IPS-NIHi7 (cell line): Measurements from ENCODE around the gene STRBP.
"Not testable (repeated sequence)": the region's sequence is repeated elsewhere in the genome, so short reads cannot be mapped to it uniquely, and the experiment has no call there.

Experiments
- DNase-seq: peaks from one replicate; pipeline ENCODE4 v3.0.0; 2012; ENCODE audit warnings: mixed read lengths; ENCODE audit errors: extremely low spot score

STRBP gene

GRCh38 chr9:123268465-123269259 is at the start of gene STRBP:
TSS of gene STRBP (minus strand) at chr9:123268586. CDS start at chr9:123184134, 84,452 bp downstream.
- DNase-seq: peak; percentile 98

- DNase-seq: no peak
Measured at GRCh38 chr9:123316053-123316718, 47.8 kb upstream of the STRBP start.

- no peak for DNase-seq
Measured at GRCh38 chr9:123315635-123316034, 47.2 kb upstream of the STRBP start.

GRCh38 chr9:123314617-123315016 is 46.2 kb upstream of the STRBP start:
- DNase-seq: no peak

- no peak for DNase-seq
Measured at GRCh38 chr9:123312306-123312877, 44.0 kb upstream of the STRBP start.

- DNase-seq: no peak
Measured at GRCh38 chr9:123311250-123311752, 42.9 kb upstream of the STRBP start.

GRCh38 chr9:123310551-123311249 is 42.3 kb upstream of the STRBP start:
- DNase-seq: no peak

- no peak for DNase-seq
Measured at GRCh38 chr9:123309611-123310010, 41.2 kb upstream of the STRBP start.

- no peak for DNase-seq
Measured at GRCh38 chr9:123305879-123306278, 37.5 kb upstream of the STRBP start.

GRCh38 chr9:123304340-123304691 is 35.9 kb upstream of the STRBP start:
- DNase-seq: no peak

- DNase-seq: no peak
Measured at GRCh38 chr9:123302348-123303214, 34.2 kb upstream of the STRBP start.

- DNase-seq: not testable (repeated sequence)
Measured at GRCh38 chr9:123301936-123302335, 33.5 kb upstream of the STRBP start.

- no peak for DNase-seq
Measured at GRCh38 chr9:123300554-123300953, 32.2 kb upstream of the STRBP start.

GRCh38 chr9:123299558-123300126 is 31.3 kb upstream of the STRBP start:
- no peak for DNase-seq

GRCh38 chr9:123296174-123296573 is 27.8 kb upstream of the STRBP start:
- no peak for DNase-seq

GRCh38 chr9:123291736-123292135 is 23.4 kb upstream of the STRBP start:
- DNase-seq: no peak

- no peak for DNase-seq
Measured at GRCh38 chr9:123290764-123291163, 22.4 kb upstream of the STRBP start.

GRCh38 chr9:123287639-123288038 is 19.3 kb upstream of the STRBP start:
- DNase-seq: no peak

- no peak for DNase-seq
Measured at GRCh38 chr9:123286324-123286723, 17.9 kb upstream of the STRBP start.

- DNase-seq: no peak
Measured at GRCh38 chr9:123284656-123285055, 16.3 kb upstream of the STRBP start.

GRCh38 chr9:123283455-123283854 is 15.1 kb upstream of the STRBP start:
- DNase-seq: no peak
